ENCODE results near the gene RFX4.

DNA sequence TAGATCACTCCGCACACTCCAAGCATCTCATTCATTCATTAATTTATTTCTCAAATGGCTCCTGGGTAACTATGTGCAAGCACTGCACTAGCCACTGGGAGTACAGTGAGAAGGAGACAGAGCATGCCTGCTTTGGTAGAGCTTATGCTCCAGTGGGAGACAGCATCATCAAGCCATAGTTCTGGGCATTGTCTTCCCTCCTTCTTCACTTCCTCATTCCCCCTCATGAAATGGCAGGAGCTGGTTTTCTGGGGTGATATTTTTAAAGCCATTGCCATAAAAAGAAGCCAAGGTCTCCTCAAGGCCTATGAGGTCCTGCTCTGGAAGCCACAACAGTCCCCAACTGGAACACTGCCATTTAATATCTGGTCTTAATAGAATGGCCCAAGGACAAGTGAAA is 171.5 kb downstream of the RFX4 start:
- no peak for TF ChIP-seq MAX (IDR thresholded peaks at IDR 0.05; ENCODE audit: low read depth, low read length)
- TF ChIP-seq NR2C2 (IDR thresholded peaks at IDR 0.05; ENCODE audit: borderline replicate concordance, control insufficient read depth, insufficient read length, low read depth), result no peak
- TF ChIP-seq CTCF (IDR thresholded peaks at IDR 0.05 in 2 of 3, conservative IDR thresholded peaks at IDR 0.05 in 1 of 3; ENCODE audit: control insufficient read depth in 2 of 3, extremely low read depth in 1 of 3, insufficient read depth in 1 of 3, low read depth in 3 of 3, low read length in 3 of 3), result no peak
- TF ChIP-seq MYC (IDR thresholded peaks at IDR 0.05; ENCODE audit: insufficient read depth, insufficient read length, insufficient replicate concordance, low read length, severe bottlenecking), result no peak
- TF ChIP-seq USF1 (IDR thresholded peaks at IDR 0.05; ENCODE audit: borderline replicate concordance, extremely low read length, insufficient read depth, low read depth, low read length), result no peak
- TF ChIP-seq JUND (IDR thresholded peaks at IDR 0.05; ENCODE audit: low read depth, low read length), result no peak
- no peak for TF ChIP-seq ZNF24 (IDR thresholded peaks at IDR 0.05)
- no peak for TF ChIP-seq ZNF274 (IDR thresholded peaks at IDR 0.05; ENCODE audit: insufficient read depth, insufficient read length)
- no peak for TF ChIP-seq SIN3A (IDR thresholded peaks at IDR 0.05; ENCODE audit: low read depth, low read length)
- no peak for TF ChIP-seq EP300 (IDR thresholded peaks at IDR 0.05; ENCODE audit: borderline replicate concordance in 1 of 2, control insufficient read depth in 1 of 2, low read depth in 2 of 2, low read length in 2 of 2)
- TF ChIP-seq EZH2 (IDR thresholded peaks at IDR 0.05; ENCODE audit: borderline replicate concordance, control insufficient read depth, low read depth, low read length), result no peak
- no peak for TF ChIP-seq ELK1 (IDR thresholded peaks at IDR 0.05; ENCODE audit: low read depth, low read length)

Data from GM12878 (cell line).